ENCODE measurements around the gene NDUFB3. TPM values are rescaled to one million over a fixed set of nuclear protein-coding genes. Genes with fewer than 3 reads are reported as not detected.

NDUFB3 gene
- total RNA-seq, 1 donor from 2014 or later: 69.1 TPM

DNA sequence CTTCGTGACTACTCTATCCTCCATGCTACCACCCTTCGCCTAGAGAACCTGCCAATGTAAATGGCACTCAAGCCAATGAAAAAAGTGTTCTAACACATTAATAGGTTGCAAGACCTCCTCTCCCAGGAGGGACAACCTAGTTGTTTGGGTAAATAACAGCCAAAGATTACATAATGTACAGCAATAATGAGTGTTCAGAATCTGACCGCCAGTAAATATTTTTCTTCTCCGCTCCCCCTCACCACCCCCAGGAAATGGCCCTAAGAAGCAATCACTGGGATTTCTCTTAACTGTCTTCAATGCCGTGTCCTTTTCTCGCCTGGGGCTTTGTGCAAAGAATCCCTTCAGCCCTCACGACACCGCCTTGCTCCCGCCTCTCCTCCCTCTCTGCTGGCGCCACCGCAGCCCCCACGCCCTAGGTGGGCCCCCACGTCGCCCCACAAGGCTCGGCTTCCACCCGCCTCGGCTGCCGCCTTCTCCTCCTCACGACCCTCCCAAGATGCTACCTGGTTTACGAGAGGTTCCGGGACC is 788 bp upstream of the NDUFB3 start:
- Mint-ChIP-seq H3K9me3 (ENCODE audit: unreplicated experiment) (no peaks in the 10 kb centered on the region), H3K4me1 (ENCODE audit: unreplicated experiment) (peaks cover 47% of the 10 kb centered on the region), H3K27me3 (ENCODE audit: unreplicated experiment) (no peaks in the 10 kb centered on the region), H3K36me3 (ENCODE audit: unreplicated experiment) (no peaks in the 10 kb centered on the region), H3K27ac (ENCODE audit: unreplicated experiment) (peak overlapping the region; percentile 95), H3K4me3 (ENCODE audit: unreplicated experiment) (peak overlapping the region; percentile 99)
- TF ChIP-seq, protein P1, sequence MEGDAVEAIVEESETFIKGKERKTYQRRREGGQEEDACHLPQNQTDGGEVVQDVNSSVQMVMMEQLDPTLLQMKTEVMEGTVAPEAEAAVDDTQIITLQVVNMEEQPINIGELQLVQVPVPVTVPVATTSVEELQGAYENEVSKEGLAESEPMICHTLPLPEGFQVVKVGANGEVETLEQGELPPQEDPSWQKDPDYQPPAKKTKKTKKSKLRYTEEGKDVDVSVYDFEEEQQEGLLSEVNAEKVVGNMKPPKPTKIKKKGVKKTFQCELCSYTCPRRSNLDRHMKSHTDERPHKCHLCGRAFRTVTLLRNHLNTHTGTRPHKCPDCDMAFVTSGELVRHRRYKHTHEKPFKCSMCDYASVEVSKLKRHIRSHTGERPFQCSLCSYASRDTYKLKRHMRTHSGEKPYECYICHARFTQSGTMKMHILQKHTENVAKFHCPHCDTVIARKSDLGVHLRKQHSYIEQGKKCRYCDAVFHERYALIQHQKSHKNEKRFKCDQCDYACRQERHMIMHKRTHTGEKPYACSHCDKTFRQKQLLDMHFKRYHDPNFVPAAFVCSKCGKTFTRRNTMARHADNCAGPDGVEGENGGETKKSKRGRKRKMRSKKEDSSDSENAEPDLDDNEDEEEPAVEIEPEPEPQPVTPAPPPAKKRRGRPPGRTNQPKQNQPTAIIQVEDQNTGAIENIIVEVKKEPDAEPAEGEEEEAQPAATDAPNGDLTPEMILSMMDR (IDR thresholded peaks at IDR 0.05): no peak
- DNase-seq (ENCODE audit: extremely low spot score, unreplicated experiment): no peak

DNA sequence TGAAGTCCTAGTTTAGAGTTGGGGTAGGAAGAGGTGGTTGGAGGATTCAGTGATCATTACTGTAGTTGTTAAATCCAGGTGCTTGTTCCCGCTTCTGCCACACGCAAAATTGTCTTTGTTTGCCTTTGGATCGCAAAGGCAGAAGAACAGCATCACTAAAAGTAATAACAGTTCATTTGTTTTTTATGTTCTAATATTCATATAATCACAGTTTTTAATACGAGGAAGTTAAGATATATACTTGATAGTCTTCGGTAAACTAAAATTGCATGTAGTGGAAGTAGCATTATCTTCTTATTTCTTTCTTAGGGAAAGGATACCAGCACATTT is 365 bp downstream of the NDUFB3 start:
- H3K36me3 Mint-ChIP-seq (ENCODE audit: unreplicated experiment): no peaks in the 10 kb centered on the region
- no peaks in the 10 kb centered on the region for H3K27me3 Mint-ChIP-seq (ENCODE audit: unreplicated experiment)
- TF ChIP-seq, protein P1 (IDR thresholded peaks at IDR 0.05): no peak
- peaks cover 43% of the 10 kb centered on the region for H3K4me1 Mint-ChIP-seq (ENCODE audit: unreplicated experiment)
- DNase-seq (ENCODE audit: extremely low spot score, unreplicated experiment): no peak
- no peaks in the 10 kb centered on the region for H3K9me3 Mint-ChIP-seq (ENCODE audit: unreplicated experiment)
- peak overlapping the region; percentile 95 for H3K27ac Mint-ChIP-seq (ENCODE audit: unreplicated experiment)
- peak overlapping the region; percentile 99 for H3K4me3 Mint-ChIP-seq (ENCODE audit: unreplicated experiment)

DNA sequence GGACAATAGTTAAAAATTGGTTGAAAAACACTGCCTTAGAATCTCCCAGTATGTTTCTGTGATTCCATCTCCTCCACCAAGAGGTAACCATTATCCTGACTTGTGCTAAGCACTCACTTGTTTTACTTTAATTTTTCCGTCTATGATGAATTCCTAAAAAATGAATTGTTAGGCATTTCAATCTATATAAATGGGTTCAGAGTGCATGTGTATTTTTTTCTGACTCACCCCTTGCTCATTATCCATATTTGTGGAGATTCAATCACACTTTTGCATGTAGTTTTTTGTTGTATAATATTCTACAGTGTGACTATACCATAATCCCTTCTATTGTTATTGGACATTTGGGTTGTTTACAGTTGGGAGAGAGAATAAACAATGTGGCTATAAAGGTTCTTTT is 1.3 kb downstream of the NDUFB3 start:
- Mint-ChIP-seq H3K4me1 (ENCODE audit: unreplicated experiment) (peaks cover 43% of the 10 kb centered on the region), H3K9me3 (ENCODE audit: unreplicated experiment) (no peaks in the 10 kb centered on the region), H3K4me3 (ENCODE audit: unreplicated experiment) (peak overlapping the region; percentile 99), H3K27ac (ENCODE audit: unreplicated experiment) (no peak overlapping the region), H3K36me3 (ENCODE audit: unreplicated experiment) (no peaks in the 10 kb centered on the region), H3K27me3 (ENCODE audit: unreplicated experiment) (no peaks in the 10 kb centered on the region)
- no peak for DNase-seq (ENCODE audit: extremely low spot score, unreplicated experiment)
- TF ChIP-seq, protein P1 (IDR thresholded peaks at IDR 0.05): no peak

DNA sequence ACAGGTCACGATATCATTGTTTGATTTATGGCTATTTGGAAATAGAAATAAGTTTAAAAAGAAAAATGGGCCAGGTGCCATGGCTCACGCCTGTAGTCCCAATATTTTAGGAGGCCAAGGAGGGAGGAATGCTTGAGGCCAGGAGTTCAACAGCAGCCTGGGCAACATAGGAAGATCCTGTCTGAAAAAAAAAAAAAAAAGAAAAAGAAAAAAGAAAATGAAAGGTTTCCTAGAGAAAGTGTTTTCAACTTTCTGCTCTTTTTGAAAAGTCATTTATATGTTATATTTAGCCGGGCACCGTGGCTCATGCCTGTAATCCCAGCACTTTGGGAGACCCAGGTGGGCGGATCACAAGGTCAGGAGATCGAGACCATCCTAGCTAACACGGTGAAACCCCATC is 3.2 kb downstream of the NDUFB3 start:
- TF ChIP-seq, protein P1 (IDR thresholded peaks at IDR 0.05): no peak
- DNase-seq (ENCODE audit: extremely low spot score, unreplicated experiment): no peak
- H3K4me3 Mint-ChIP-seq (ENCODE audit: unreplicated experiment): no peak overlapping the region
- H3K27me3 Mint-ChIP-seq (ENCODE audit: unreplicated experiment): no peaks in the 10 kb centered on the region
- H3K27ac Mint-ChIP-seq (ENCODE audit: unreplicated experiment): no peak overlapping the region
- peaks cover 31% of the 10 kb centered on the region for H3K4me1 Mint-ChIP-seq (ENCODE audit: unreplicated experiment)
- no peaks in the 10 kb centered on the region for H3K9me3 Mint-ChIP-seq (ENCODE audit: unreplicated experiment)
- peaks cover 9% of the 10 kb centered on the region for H3K36me3 Mint-ChIP-seq (ENCODE audit: unreplicated experiment)

DNA sequence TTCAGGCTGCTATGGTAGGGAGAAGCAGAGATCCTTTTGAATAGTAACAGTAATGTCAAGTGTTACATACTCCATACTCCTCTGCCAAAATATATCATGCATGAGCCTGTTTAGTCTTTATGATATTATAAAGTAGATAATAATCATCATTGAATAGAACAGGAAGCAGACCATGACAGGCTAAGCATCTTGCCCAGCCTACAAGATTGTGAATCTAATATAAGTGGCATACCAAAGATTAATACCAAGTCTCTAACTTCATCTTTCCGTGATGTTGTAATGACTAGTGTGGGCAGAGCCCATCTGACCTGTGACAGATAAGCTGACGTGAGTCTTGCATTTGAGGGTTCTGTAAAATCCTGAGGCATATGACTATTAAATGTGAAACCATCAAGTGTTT is 13.1 kb downstream of the NDUFB3 start:
- Mint-ChIP-seq H3K4me3 (ENCODE audit: unreplicated experiment) (no peak overlapping the region), H3K9me3 (ENCODE audit: unreplicated experiment) (no peaks in the 10 kb centered on the region), H3K27me3 (ENCODE audit: unreplicated experiment) (no peaks in the 10 kb centered on the region), H3K4me1 (ENCODE audit: unreplicated experiment) (no peaks in the 10 kb centered on the region), H3K27ac (ENCODE audit: unreplicated experiment) (no peak overlapping the region), H3K36me3 (ENCODE audit: unreplicated experiment) (peaks cover 26% of the 10 kb centered on the region)
- TF ChIP-seq, protein P1 (IDR thresholded peaks at IDR 0.05): no peak
- no peak for DNase-seq (ENCODE audit: extremely low spot score, unreplicated experiment)
